H1 (cell line): Measurements from ENCODE around the gene TRDMT1.

ENCODE experiments used
- EZH2 ChIP-seq: fragments of 200-600 bp; sonication (generic); IDR thresholded peaks from 2 replicates; pipeline ENCODE4 v1.7.1; 2012; ENCODE audit warnings: low read depth, mild to moderate bottlenecking, moderate library complexity, low read length, inconsistent platforms; ENCODE audit not compliant: severe bottlenecking
- PHF8 ChIP-seq: fragments of 200-600 bp; sonication (generic); conservative IDR thresholded peaks from 2 replicates; pipeline ENCODE4 v1.7.1; 2012; ENCODE audit warnings: low read depth, mild to moderate bottlenecking, inconsistent platforms, low read length, moderate library complexity
- POLR2A ChIP-seq, 2 experiments: IDR thresholded peaks; 1 replicate in 1 of 2; 2 replicates in 1 of 2; pipeline ENCODE4 v1.6.1; 2011; ENCODE audit warnings: low read depth in 2 of 2, low read length in 2 of 2, mild to moderate bottlenecking in 2 of 2; ENCODE audit errors: control extremely low read depth in 1 of 2
- POLR2AphosphoS5 ChIP-seq: IDR thresholded peaks from 2 replicates; pipeline ENCODE4 v1.6.1; 2011; ENCODE audit warnings: low read depth, low read length
- TAF1 ChIP-seq: IDR thresholded peaks from 2 replicates; pipeline ENCODE4 v1.6.1; 2011; ENCODE audit warnings: mild to moderate bottlenecking, low read depth, low read length
- YY1 ChIP-seq: IDR thresholded peaks from 2 replicates; pipeline ENCODE4 v1.6.1; 2011; ENCODE audit warnings: low read depth, mild to moderate bottlenecking, low read length
- ZNF274 ChIP-seq: IDR thresholded peaks from 2 replicates; pipeline ENCODE4 v1.7.0; 2012; ENCODE audit warnings: low read length, borderline replicate concordance; ENCODE audit errors: extremely low read depth
- TF ChIP-seq, protein P1 (sequence below), 3 experiments: IDR thresholded peaks; 1 replicate in 2 of 3; 2 replicates in 1 of 3; pipeline versions ENCODE4 v1.5.1 to v1.6.1; 2011; ENCODE audit warnings: low read length in 3 of 3, mild to moderate bottlenecking in 3 of 3, inconsistent platforms in 2 of 3, low read depth in 1 of 3, moderate library complexity in 1 of 3; ENCODE audit not compliant: insufficient read depth in 1 of 3; ENCODE audit errors: control extremely low read depth in 1 of 3
- TF ChIP-seq, protein P2 (sequence below): IDR thresholded peaks from 2 replicates; pipeline ENCODE4 v1.6.1; 2012; ENCODE audit warnings: inconsistent platforms
- TF ChIP-seq, protein P3 (sequence below): IDR thresholded peaks from 2 replicates; pipeline ENCODE4 v1.6.1; 2012; ENCODE audit warnings: low read length, inconsistent platforms

GRCh38 chr10:17122726-17123661 is 78.5 kb downstream of the TRDMT1 start:
- no peak for TF ChIP-seq PHF8
- TF ChIP-seq TAF1, result no peak
- TF ChIP-seq, protein P1, sequence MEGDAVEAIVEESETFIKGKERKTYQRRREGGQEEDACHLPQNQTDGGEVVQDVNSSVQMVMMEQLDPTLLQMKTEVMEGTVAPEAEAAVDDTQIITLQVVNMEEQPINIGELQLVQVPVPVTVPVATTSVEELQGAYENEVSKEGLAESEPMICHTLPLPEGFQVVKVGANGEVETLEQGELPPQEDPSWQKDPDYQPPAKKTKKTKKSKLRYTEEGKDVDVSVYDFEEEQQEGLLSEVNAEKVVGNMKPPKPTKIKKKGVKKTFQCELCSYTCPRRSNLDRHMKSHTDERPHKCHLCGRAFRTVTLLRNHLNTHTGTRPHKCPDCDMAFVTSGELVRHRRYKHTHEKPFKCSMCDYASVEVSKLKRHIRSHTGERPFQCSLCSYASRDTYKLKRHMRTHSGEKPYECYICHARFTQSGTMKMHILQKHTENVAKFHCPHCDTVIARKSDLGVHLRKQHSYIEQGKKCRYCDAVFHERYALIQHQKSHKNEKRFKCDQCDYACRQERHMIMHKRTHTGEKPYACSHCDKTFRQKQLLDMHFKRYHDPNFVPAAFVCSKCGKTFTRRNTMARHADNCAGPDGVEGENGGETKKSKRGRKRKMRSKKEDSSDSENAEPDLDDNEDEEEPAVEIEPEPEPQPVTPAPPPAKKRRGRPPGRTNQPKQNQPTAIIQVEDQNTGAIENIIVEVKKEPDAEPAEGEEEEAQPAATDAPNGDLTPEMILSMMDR (IDR thresholded peaks at IDR 0.05; ENCODE audit: control extremely low read depth in 1 of 3, insufficient read depth in 1 of 3, low read depth in 1 of 3, low read length in 3 of 3), result no peak
- no peak for TF ChIP-seq ZNF274
- TF ChIP-seq EZH2, result no peak
- TF ChIP-seq, protein P2, sequence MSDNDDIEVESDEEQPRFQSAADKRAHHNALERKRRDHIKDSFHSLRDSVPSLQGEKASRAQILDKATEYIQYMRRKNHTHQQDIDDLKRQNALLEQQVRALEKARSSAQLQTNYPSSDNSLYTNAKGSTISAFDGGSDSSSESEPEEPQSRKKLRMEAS, result no peak
- TF ChIP-seq POLR2A (IDR thresholded peaks at IDR 0.05; ENCODE audit: control extremely low read depth in 1 of 2, low read depth in 2 of 2, low read length in 2 of 2), result no peak
- no peak for TF ChIP-seq POLR2AphosphoS5
- TF ChIP-seq, protein P3, sequence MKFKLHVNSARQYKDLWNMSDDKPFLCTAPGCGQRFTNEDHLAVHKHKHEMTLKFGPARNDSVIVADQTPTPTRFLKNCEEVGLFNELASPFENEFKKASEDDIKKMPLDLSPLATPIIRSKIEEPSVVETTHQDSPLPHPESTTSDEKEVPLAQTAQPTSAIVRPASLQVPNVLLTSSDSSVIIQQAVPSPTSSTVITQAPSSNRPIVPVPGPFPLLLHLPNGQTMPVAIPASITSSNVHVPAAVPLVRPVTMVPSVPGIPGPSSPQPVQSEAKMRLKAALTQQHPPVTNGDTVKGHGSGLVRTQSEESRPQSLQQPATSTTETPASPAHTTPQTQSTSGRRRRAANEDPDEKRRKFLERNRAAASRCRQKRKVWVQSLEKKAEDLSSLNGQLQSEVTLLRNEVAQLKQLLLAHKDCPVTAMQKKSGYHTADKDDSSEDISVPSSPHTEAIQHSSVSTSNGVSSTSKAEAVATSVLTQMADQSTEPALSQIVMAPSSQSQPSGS, result no peak
- no peak for TF ChIP-seq YY1
